Measurements from ENCODE around the gene TRA2B. TPM values are rescaled to one million over a fixed set of nuclear protein-coding genes. Genes with fewer than 3 reads are reported as not detected.

TRA2B gene
- total and polyA plus RNA-seq, 2 donors (not counting 3 experiments of a cell fraction or from before 2014, with no cell fraction given) = 173 to 199 TPM

GRCh38 chr3:185943760-185944106, 5.9 kb upstream of the TRA2B start:
- Histone ChIP-seq H3K9me3 (replicated peaks; ENCODE audit: control insufficient read depth, insufficient read depth, low read length) (no peaks in the 10 kb centered on the region), H3K36me3 (ENCODE audit: control insufficient read depth in 2 of 2, extremely low read depth in 1 of 2, insufficient read depth in 2 of 2, low read length in 2 of 2) (no peaks in the 10 kb centered on the region), H2AFZ (ENCODE audit: low read depth, low read length) (no peak overlapping the region), H3K27ac (ENCODE audit: insufficient read depth, low read depth, low read length) (no peak overlapping the region), H3K4me3 (replicated peaks in 1 of 3; ENCODE audit: insufficient read depth in 1 of 3, low read depth in 1 of 3, low read length in 3 of 3) (no peak overlapping the region), H3K9me1 (replicated peaks; ENCODE audit: control insufficient read depth, extremely low read depth, insufficient read depth, low read length) (no peaks in the 10 kb centered on the region), H3K9ac (replicated peaks; ENCODE audit: extremely low read depth, insufficient read depth, low read length) (no peak overlapping the region), H4K20me1 (replicated peaks; ENCODE audit: control insufficient read depth, extremely low read depth, insufficient read depth, low read length) (no peaks in the 10 kb centered on the region), H3K27me3 (ENCODE audit: control insufficient read depth in 2 of 2, insufficient read depth in 2 of 2, low read length in 2 of 2) (peaks cover 6 to 17% of the 10 kb centered on the region in 2 experiments), H3K79me2 (ENCODE audit: control insufficient read depth, insufficient read depth, low read length) (no peaks in the 10 kb centered on the region), H3K4me1 (ENCODE audit: control insufficient read depth, extremely low read depth, insufficient read depth, low read length) (no peaks in the 10 kb centered on the region), H3K4me2 (ENCODE audit: insufficient read depth, low read length) (no peak overlapping the region)
- no TSS peak for BruUV-seq (replicated peaks)
- DNase-seq (ENCODE audit: low read depth, low spot score) = no peak
- intact Hi-C loops (cut with micrococcal nuclease) = loop anchor here (1.0 to 2.0 kb wide), 2 partner anchors 33 to 334 kb away; no protein-coding TSS in a partner anchor
- TF ChIP-seq MAX (IDR thresholded peaks at IDR 0.05; ENCODE audit: insufficient read depth, insufficient read length) = no peak
- TF ChIP-seq CTCF (IDR thresholded peaks at IDR 0.05; ENCODE audit: extremely low read depth in 1 of 2, insufficient read depth in 1 of 2, low read depth in 1 of 2, low read length in 2 of 2) = no peak
- no peak for TF ChIP-seq POLR2AphosphoS5 (IDR thresholded peaks at IDR 0.05; ENCODE audit: insufficient read depth, low read depth, low read length)
- no peak for TF ChIP-seq POLR2A (IDR thresholded peaks at IDR 0.05; ENCODE audit: low read depth, low read length)
- TF ChIP-seq GATA2 (IDR thresholded peaks at IDR 0.05; ENCODE audit: insufficient read depth, insufficient read length, low read depth, low read length) = no peak
- no peak for TF ChIP-seq FOS (IDR thresholded peaks at IDR 0.05; ENCODE audit: borderline replicate concordance, insufficient read depth, low read length)
- no peak for TF ChIP-seq EZH2 (IDR thresholded peaks at IDR 0.05; ENCODE audit: borderline replicate concordance, low read depth, low read length, severe bottlenecking)
- no peak for TF ChIP-seq MYC (IDR thresholded peaks at IDR 0.05; ENCODE audit: low read depth, low read length)
- TF ChIP-seq JUN (IDR thresholded peaks at IDR 0.05; ENCODE audit: borderline replicate concordance, insufficient read depth, insufficient read length, low read depth) = no peak
- FAIRE-seq = no peak
- dilution Hi-C loops (cut with MboI; ENCODE audit: extremely low pct_ligation_motif_present, low sequenced_read_pairs) = no loop called here
- POLR2A ChIA-PET = interaction anchor here (1.0 kb wide), 1 partner anchor 10 kb away, joined by 3 read pairs; no protein-coding TSS in a partner anchor
- CTCF ChIA-PET = interaction anchor here (0.7 to 3.7 kb wide), 81 partner anchors 8 to 1120 kb away, joined by 3 to 144 read pairs (median 4); partner anchors contain the start of genes DNAJB11, ETV5 and SENP2

All from endothelial cell of umbilical vein (primary cell).